Liver (tissue), 9 donors: Measurements from ENCODE around the gene NUP153. TPM values are rescaled to one million over a fixed set of nuclear protein-coding genes. Genes with fewer than 3 reads are reported as not detected.

Experiments
- DNase-seq: peaks from one replicate; pipeline ENCODE4 v3.0.0-alpha.2; 2017; ENCODE audit warnings: low spot score
- H3K27ac ChIP-seq, 2 donors: one replicate each; pipeline ENCODE4 v1.7.0; 2013; ENCODE audit warnings: inconsistent platforms in 2 of 2, low read length in 2 of 2, control low read depth in 1 of 2, low read depth in 1 of 2, mild to moderate bottlenecking in 1 of 2
- H3K27me3 ChIP-seq, 4 donors: one replicate each; pipeline versions ENCODE4 v1.6.1 to v1.7.0; 2013; ENCODE audit warnings: low read length in 3 of 4, inconsistent platforms in 1 of 4, mild to moderate bottlenecking in 1 of 4, moderate library complexity in 1 of 4; ENCODE audit not compliant: control insufficient read depth in 4 of 4, insufficient read depth in 4 of 4
- H3K36me3 ChIP-seq, 4 donors: one replicate each; pipeline versions ENCODE4 v1.6.1 to v1.7.0; 2013; ENCODE audit warnings: low read length in 3 of 4, mild to moderate bottlenecking in 3 of 4, low read depth in 1 of 4, moderate library complexity in 1 of 4; ENCODE audit not compliant: control insufficient read depth in 4 of 4, insufficient read depth in 3 of 4
- H3K4me1 ChIP-seq, 4 donors: one replicate each; pipeline versions ENCODE4 v1.6.1 to v1.7.0; 2013; ENCODE audit warnings: low read length in 3 of 4, mild to moderate bottlenecking in 3 of 4, moderate library complexity in 1 of 4; ENCODE audit not compliant: control insufficient read depth in 4 of 4, insufficient read depth in 4 of 4
- H3K4me3 ChIP-seq, 3 donors: one replicate each; pipeline versions ENCODE4 v1.6.1 to v1.7.0; 2013; ENCODE audit warnings: low read length in 3 of 3, control low read depth in 1 of 3, low read depth in 1 of 3, mild to moderate bottlenecking in 1 of 3
- H3K9ac ChIP-seq, 2 donors: one replicate each; pipeline ENCODE4 v1.7.0; 2013; ENCODE audit warnings: low read length in 2 of 2, mild to moderate bottlenecking in 2 of 2, moderate library complexity in 2 of 2, control low read depth in 1 of 2, low read depth in 1 of 2
- H3K9me3 ChIP-seq, 4 donors: one replicate each; pipeline versions ENCODE4 v1.6.1 to v1.7.0; 2013; ENCODE audit warnings: low read length in 3 of 4; ENCODE audit not compliant: control insufficient read depth in 4 of 4
- ATF3 ChIP-seq: IDR thresholded peaks from 2 replicates; pipeline ENCODE4 v1.6.1; 2016; ENCODE audit warnings: antibody characterized with exemption
- EGR1 ChIP-seq, 2 donors: IDR thresholded peaks; 2 replicates each; pipeline ENCODE4 v1.6.1; 2016 to 2018; ENCODE audit warnings: antibody characterized with exemption in 2 of 2, low read depth in 2 of 2
- FOXA1 ChIP-seq: IDR thresholded peaks from 2 replicates; pipeline ENCODE4 v1.6.1; 2016; ENCODE audit warnings: antibody characterized with exemption
- FOXA2 ChIP-seq: IDR thresholded peaks from 2 replicates; pipeline ENCODE4 v1.6.1; 2016; ENCODE audit warnings: antibody characterized with exemption
- GABPA ChIP-seq, 2 donors: IDR thresholded peaks in 1 of 2; conservative IDR thresholded peaks in 1 of 2; 2 replicates each; pipeline ENCODE4 v1.6.1; 2016; ENCODE audit warnings: antibody characterized with exemption in 2 of 2, mild to moderate bottlenecking in 1 of 2, moderate library complexity in 1 of 2
- HNF4A ChIP-seq, 2 donors: conservative IDR thresholded peaks; 2 replicates each; pipeline ENCODE4 v1.6.1; 2016; ENCODE audit warnings: antibody characterized with exemption in 2 of 2, mild to moderate bottlenecking in 2 of 2
- HNF4G ChIP-seq: IDR thresholded peaks from 2 replicates; pipeline ENCODE4 v1.6.1; 2016; ENCODE audit warnings: antibody characterized with exemption
- JUND ChIP-seq, 2 donors: IDR thresholded peaks; 2 replicates each; pipeline ENCODE4 v1.6.1; 2016; ENCODE audit warnings: antibody characterized with exemption in 2 of 2
- NR2F2 ChIP-seq: IDR thresholded peaks from 2 replicates; pipeline ENCODE4 v1.6.1; 2016; ENCODE audit warnings: antibody characterized with exemption
- RAD21 ChIP-seq, 2 donors: IDR thresholded peaks; 2 replicates each; pipeline ENCODE4 v1.6.1; 2016; ENCODE audit warnings: antibody characterized with exemption in 2 of 2, mild to moderate bottlenecking in 2 of 2
- RXRA ChIP-seq, 2 donors: IDR thresholded peaks; 2 replicates each; pipeline ENCODE4 v1.6.1; 2017 to 2018; ENCODE audit warnings: antibody characterized with exemption in 2 of 2, mild to moderate bottlenecking in 1 of 2
- SP1 ChIP-seq: IDR thresholded peaks from 2 replicates; pipeline ENCODE4 v1.6.1; 2018; ENCODE audit warnings: antibody characterized with exemption, mild to moderate bottlenecking
- TAF1 ChIP-seq: conservative IDR thresholded peaks from 2 replicates; pipeline ENCODE4 v1.6.1; 2016; ENCODE audit warnings: antibody characterized with exemption, mild to moderate bottlenecking
- YY1 ChIP-seq: IDR thresholded peaks from 2 replicates; pipeline ENCODE4 v1.6.1; 2016; ENCODE audit warnings: antibody characterized with exemption, mild to moderate bottlenecking
- WGBS: extraction: QIAGEN DNeasy Blood & Tissue Kit; methylation state at CpG from one replicate; pipeline ENCODE4 v1.1.7; 2013; 5-methylcytosine and 5-hydroxymethylcytosine counted together
- polyA plus RNA-seq, 2 donors: library from polyadenylated mRNA; stranded (reverse) in 1 of 2; unstranded in 1 of 2; fragments of 200-250 nt in 1 of 2; fragments of >200 nt in 1 of 2; fragmentation: Nextera tagmentation in 1 of 2; extraction: Ambion mirVana in 1 of 2; gene quantifications; one replicate each; pipeline versions ENCODE4 v1.2.1 to v1.2.3, GENCODE V29; 2013 to 2015
- total RNA-seq, 2 donors: library from RNA; depleted of rRNA; stranded (reverse); fragments of >200 nt; gene quantifications; one replicate each; pipeline ENCODE4 v1.2.3, GENCODE V29; 2014
- TF ChIP-seq, protein P1 (sequence below): IDR thresholded peaks from 2 replicates; pipeline ENCODE4 v1.6.1; 2016; ENCODE audit warnings: antibody characterized with exemption
- TF ChIP-seq, protein P2 (sequence below): IDR thresholded peaks from 2 replicates; pipeline ENCODE4 v1.6.1; 2016; ENCODE audit warnings: antibody characterized with exemption, mild to moderate bottlenecking
- TF ChIP-seq, protein P3 (sequence below): IDR thresholded peaks from 2 replicates; pipeline ENCODE4 v1.6.1; 2016; ENCODE audit warnings: antibody characterized with exemption
- TF ChIP-seq, protein P4 (sequence below): fragments of 150-350 bp; IDR thresholded peaks from 2 replicates; pipeline ENCODE4 v1.5.1; 2017; ENCODE audit warnings: improper control_type of control experiment, low read depth, low read length; ENCODE audit not compliant: missing input control
- donor health status: healthy.
- donor health status: healthy.
- donor health status: healthy.
- donor health status: healthy.
- donor health status: healthy.

NUP153 gene
- total and polyA plus RNA-seq, 4 donors, result 5.1 to 42.4 (median 14.4) TPM

- 1% methylated on average over 1 of the region's 1 CpG for WGBS
- Histone ChIP-seq H3K36me3 (peaks cover 2 to 12% (median 4%) of the 10 kb centered on the region in 4 donors), H3K4me3 (no peak overlapping the region), H3K27me3 (no peaks in the 10 kb centered on the region), H3K9me3 (no peaks in the 10 kb centered on the region), H3K9ac (peak overlapping the region in 1 of 2 donors; percentile 8), H3K4me1 (peaks cover 10 to 32% (median 21%) of the 10 kb centered on the region in 4 donors), H3K27ac (peak overlapping the region; percentile 37 to 97)
- TF ChIP-seq RXRA (IDR thresholded peaks at IDR 0.05), result peak; percentile 59 to 61
- peak; percentile 38 for TF ChIP-seq ATF3
- peak; percentile 39 for TF ChIP-seq HNF4G
- TF ChIP-seq, protein P1, sequence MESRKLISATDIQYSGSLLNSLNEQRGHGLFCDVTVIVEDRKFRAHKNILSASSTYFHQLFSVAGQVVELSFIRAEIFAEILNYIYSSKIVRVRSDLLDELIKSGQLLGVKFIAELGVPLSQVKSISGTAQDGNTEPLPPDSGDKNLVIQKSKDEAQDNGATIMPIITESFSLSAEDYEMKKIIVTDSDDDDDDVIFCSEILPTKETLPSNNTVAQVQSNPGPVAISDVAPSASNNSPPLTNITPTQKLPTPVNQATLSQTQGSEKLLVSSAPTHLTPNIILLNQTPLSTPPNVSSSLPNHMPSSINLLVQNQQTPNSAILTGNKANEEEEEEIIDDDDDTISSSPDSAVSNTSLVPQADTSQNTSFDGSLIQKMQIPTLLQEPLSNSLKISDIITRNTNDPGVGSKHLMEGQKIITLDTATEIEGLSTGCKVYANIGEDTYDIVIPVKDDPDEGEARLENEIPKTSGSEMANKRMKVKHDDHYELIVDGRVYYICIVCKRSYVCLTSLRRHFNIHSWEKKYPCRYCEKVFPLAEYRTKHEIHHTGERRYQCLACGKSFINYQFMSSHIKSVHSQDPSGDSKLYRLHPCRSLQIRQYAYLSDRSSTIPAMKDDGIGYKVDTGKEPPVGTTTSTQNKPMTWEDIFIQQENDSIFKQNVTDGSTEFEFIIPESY, result peak; percentile 34
- TF ChIP-seq SP1, result peak; percentile 75
- peak; percentile 59 to 60 for TF ChIP-seq JUND (IDR thresholded peaks at IDR 0.05)
- TF ChIP-seq RAD21 (IDR thresholded peaks at IDR 0.05), result peak; percentile 30 to 35
- TF ChIP-seq EGR1 (IDR thresholded peaks at IDR 0.05; ENCODE audit: low read depth in 2 of 2), result no peak
- TF ChIP-seq, protein P2, sequence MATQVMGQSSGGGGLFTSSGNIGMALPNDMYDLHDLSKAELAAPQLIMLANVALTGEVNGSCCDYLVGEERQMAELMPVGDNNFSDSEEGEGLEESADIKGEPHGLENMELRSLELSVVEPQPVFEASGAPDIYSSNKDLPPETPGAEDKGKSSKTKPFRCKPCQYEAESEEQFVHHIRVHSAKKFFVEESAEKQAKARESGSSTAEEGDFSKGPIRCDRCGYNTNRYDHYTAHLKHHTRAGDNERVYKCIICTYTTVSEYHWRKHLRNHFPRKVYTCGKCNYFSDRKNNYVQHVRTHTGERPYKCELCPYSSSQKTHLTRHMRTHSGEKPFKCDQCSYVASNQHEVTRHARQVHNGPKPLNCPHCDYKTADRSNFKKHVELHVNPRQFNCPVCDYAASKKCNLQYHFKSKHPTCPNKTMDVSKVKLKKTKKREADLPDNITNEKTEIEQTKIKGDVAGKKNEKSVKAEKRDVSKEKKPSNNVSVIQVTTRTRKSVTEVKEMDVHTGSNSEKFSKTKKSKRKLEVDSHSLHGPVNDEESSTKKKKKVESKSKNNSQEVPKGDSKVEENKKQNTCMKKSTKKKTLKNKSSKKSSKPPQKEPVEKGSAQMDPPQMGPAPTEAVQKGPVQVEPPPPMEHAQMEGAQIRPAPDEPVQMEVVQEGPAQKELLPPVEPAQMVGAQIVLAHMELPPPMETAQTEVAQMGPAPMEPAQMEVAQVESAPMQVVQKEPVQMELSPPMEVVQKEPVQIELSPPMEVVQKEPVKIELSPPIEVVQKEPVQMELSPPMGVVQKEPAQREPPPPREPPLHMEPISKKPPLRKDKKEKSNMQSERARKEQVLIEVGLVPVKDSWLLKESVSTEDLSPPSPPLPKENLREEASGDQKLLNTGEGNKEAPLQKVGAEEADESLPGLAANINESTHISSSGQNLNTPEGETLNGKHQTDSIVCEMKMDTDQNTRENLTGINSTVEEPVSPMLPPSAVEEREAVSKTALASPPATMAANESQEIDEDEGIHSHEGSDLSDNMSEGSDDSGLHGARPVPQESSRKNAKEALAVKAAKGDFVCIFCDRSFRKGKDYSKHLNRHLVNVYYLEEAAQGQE, result peak; percentile 68
- no peak for TF ChIP-seq FOXA2
- peak; percentile 69 to 70 for TF ChIP-seq HNF4A (conservative IDR thresholded peaks at IDR 0.05)
- TF ChIP-seq YY1, result peak; percentile 35
- no peak for TF ChIP-seq NR2F2
- peak; percentile 94 for TF ChIP-seq TAF1
- TF ChIP-seq, protein P3, sequence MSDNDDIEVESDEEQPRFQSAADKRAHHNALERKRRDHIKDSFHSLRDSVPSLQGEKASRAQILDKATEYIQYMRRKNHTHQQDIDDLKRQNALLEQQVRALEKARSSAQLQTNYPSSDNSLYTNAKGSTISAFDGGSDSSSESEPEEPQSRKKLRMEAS, result no peak
- peak in 1 of 2 donors; percentile 58 for TF ChIP-seq GABPA (IDR thresholded peaks at IDR 0.05 in 1 of 2, conservative IDR thresholded peaks at IDR 0.05 in 1 of 2)
- TF ChIP-seq FOXA1, result peak; percentile 13
- TF ChIP-seq, protein P4, sequence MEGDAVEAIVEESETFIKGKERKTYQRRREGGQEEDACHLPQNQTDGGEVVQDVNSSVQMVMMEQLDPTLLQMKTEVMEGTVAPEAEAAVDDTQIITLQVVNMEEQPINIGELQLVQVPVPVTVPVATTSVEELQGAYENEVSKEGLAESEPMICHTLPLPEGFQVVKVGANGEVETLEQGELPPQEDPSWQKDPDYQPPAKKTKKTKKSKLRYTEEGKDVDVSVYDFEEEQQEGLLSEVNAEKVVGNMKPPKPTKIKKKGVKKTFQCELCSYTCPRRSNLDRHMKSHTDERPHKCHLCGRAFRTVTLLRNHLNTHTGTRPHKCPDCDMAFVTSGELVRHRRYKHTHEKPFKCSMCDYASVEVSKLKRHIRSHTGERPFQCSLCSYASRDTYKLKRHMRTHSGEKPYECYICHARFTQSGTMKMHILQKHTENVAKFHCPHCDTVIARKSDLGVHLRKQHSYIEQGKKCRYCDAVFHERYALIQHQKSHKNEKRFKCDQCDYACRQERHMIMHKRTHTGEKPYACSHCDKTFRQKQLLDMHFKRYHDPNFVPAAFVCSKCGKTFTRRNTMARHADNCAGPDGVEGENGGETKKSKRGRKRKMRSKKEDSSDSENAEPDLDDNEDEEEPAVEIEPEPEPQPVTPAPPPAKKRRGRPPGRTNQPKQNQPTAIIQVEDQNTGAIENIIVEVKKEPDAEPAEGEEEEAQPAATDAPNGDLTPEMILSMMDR, result no peak
- DNase-seq, result no peak
Observed at GRCh38 chr6:17602888-17603287, 103.8 kb downstream of the NUP153 start.
